AG09319 (cell line): ENCODE measurements around the gene CTIF.

Experiments used
- DNase-seq: peaks from one replicate; pipeline ENCODE4 v3.0.0-alpha.2; 2010; ENCODE audit warnings: low read depth; ENCODE audit errors: extremely low read depth
- CTCF ChIP-seq: IDR thresholded peaks from 2 replicates; pipeline ENCODE4 v1.5.1; 2011; ENCODE audit warnings: low read depth, mild to moderate bottlenecking, inconsistent platforms, low read length, moderate library complexity

The CTIF gene

GRCh38 chr18:48898521-48898920 is 359.7 kb downstream of the CTIF start:
- DNase-seq = no peak
- no peak for TF ChIP-seq CTCF

GRCh38 chr18:48899558-48900174 is 360.8 kb downstream of the CTIF start:
- no peak for DNase-seq
- no peak for TF ChIP-seq CTCF

GRCh38 chr18:48900469-48900868 is 361.6 kb downstream of the CTIF start:
- no peak for TF ChIP-seq CTCF
- DNase-seq = no peak

- no peak for TF ChIP-seq CTCF
- no peak for DNase-seq
Observed at GRCh38 chr18:48901145-48902022, 362.6 kb downstream of the CTIF start.

GRCh38 chr18:48902023-48902855 is 363.4 kb downstream of the CTIF start:
- no peak for TF ChIP-seq CTCF
- DNase-seq = peak; percentile 77

- DNase-seq = no peak
- TF ChIP-seq CTCF = no peak
Observed at GRCh38 chr18:48902856-48903601, 364.2 kb downstream of the CTIF start.
